ENCODE data around the gene LPIN3.
A peak's percentile ranks its signal among the peaks of the same experiment; 100 is the strongest.

The LPIN3 gene

DNA sequence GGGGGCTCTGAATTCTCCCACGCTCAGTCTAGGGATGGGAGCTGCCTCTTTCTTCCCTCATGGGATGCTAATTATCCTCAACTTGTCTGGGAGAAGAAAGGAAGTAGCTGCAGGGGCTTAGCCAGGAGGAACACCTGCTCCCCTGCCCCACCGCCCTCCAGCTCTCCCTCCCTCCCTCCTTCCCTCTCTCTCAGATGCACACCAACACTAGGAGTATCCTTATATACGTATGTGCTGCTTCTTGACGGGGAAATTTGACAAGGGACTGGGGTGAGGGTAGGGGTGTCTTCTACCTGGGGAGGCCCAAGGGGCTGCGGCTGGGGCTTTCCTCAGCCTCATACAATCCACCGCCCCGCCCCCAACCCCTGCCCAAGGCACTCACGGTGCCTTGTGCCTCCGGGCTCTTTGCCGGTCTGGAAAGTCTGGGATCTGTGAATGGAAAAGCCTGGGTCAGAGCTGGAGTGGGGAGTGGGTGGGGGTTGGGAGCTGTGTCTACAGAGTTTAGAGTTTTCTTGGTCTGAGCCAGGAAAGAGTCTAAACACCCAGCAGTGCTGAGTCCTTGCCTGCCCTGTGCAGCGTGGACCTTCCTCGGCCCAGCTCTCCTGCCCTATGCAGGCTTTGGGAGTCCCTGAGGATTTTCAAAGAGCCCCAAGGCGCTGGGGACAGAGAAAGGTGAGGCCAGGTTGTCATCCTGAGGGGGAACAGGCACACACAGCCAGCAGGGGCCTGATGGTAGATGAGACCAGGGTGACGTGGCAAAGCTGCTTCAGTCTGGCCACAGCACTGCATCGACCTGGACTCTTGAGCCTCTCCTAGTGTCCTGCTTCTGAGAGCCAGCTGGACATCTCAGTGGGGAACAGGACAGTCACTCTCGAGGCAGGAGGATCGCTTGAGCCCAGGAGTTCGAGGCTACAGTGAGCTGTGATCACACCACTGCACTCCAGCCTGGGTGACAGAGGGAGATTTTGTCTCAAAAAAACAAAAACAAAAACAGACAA is 55.3 kb downstream of the LPIN3 start:
- peak in 2 of 3 experiments; percentile 51 to 67 for DNase-seq

DNA sequence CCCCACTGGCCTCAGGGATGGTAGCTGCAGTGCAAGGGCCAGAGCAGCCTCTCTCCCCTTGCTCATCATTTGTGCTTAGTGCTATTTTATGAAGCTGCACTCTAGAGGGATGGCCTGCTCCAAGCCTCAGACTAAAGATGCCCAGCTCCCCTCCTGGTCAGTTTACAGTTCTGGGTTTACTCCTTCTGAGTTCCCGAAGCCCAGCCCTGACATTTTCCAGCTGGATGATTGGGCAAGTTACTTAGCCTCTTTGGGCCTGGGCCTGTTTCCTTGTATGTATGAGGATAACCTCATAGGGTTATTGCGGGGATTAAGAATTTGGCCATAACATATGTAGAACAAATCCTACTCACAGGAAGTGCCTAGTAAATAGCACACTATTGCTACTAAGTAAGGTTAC is 57.8 kb downstream of the LPIN3 start:
- DNase-seq = no peak

DNA sequence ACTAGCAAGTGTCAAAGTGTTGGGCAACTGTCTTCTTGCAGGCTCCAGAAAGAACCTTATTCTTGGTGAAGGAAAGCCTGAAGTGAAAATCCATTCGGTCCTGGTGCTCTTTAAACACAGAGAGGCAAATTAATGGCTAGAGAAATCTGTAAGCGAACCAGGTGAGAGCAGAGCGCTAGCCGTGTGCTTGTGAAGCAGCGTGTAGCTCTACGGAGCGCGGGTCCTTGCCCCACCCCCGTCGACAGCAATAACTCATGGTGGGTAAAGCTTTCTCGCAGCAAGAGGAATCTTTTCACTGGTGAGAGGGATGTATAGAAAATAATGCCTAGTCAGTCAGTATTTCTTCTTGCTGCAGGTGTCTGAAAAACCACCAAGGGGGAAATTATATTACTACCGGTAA is 63.0 kb downstream of the LPIN3 start:
- DNase-seq = peak in 1 of 3 experiments; percentile 19

DNA sequence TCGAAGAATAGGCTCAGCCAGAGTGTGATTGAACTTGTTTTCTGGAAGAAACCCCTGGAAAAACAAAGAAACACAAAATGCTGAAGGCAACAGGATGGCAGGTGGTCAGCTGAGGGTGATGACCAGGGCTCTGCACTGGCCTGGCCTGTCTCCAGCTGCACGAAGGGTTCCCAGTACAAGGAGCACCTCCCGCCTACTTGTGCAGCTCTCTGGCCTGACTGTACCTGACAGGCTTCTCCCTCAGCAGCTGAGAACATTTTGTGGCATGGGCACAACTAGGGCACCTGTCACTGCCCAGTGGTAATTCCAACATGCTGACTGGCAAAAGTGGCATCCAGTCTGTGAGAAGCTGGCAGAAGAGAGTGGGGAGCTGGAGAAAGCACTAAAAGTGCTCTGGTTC is 64.8 kb downstream of the LPIN3 start:
- no peak for DNase-seq

DNA sequence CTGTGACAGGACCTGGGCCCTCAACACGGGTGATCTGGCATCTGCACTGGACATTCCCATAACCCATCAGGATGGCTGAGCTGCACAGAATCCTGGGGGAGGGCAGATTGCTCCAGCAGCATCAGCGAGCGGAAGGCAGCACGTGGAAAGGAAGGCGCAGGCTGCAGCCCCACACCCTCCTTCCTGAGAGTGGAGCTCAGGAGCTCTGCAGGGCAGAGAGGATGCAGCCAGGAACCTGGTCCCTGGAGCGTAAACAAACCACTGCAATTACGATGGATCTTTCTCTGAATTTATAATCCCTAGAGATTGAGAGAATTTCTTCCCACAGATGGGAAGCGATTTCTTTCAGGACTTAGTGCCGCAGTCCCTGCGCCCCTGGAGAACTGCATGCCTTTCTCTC is 65.7 kb downstream of the LPIN3 start:
- DNase-seq = no peak

DNA sequence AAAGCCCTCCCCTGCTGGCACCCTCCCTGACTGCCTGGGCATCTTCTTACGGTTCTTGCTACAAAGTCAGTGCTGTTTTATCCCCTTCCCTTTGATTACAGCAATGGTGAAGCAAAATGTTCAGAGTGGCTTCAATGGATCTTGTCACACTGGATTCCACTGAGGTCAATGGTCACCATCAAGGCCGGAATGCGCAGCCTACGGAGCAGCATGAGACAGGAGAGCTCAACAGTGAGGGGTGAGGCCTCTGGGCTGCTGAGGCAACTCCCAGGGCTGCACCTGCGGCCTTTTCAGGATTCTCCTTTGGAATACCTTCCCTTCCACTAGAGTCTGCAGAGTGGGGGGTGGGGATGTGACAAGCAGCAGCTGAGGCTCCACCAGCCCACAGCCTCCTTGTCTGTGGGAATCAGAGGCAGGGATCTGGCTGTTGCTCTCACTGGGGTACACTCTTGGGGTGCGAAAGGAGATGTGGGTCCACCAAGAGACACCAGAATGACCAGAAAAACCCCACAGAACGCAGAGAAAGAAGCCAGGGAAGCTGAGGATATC is 66.3 kb downstream of the LPIN3 start:
- no peak for DNase-seq

DNA sequence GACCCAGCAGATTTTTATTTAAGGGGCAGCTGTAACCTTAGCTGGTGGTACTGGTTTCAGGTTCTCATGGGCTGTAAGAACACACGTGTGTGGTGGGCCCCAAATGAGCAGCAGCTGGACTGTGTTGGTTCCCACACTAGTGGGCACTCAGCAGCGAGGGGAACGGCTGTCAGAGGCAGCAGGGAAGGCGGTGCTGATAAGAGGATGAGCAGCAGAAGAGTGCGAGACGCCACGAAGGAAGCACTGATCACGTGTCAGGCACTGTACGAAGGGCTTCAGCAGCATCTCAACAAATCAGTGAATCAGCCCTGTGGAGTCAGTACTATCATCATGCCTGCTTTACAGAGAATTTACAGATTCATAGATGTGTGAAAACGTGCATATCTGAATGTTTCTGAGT is 67.0 kb downstream of the LPIN3 start:
- no peak for DNase-seq

DNA sequence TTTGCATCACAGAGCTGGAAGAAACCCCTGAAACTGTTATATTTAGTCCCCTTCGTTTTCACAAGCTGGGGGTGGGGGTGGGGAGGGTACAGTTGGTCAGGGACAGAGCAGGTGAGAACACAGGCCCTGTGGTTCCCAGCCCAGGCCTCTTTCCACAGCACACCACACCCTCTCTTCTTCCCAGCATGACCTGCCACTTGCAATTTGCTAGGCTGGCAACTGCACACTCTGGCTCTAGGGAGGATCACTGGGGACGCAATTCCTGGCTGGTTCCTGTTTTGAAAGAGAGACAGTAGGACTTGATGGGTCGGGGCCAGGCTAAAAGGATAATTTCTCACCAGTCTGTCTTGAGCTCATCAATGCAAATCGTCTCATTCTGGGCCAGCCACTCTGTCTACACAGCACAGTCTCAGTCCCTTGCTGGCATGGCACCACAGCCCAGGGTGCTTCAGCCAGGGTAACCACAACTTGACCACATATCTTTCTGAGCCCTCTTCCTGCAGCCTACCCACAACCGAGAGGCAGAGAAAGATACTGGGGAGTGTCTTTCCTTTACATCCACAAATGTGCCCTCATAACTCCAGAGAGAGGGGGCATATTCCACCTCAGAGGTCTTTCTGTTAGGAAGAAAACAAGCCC is 67.7 kb downstream of the LPIN3 start:
- DNase-seq = peak in 1 of 3 experiments; percentile 24

DNA sequence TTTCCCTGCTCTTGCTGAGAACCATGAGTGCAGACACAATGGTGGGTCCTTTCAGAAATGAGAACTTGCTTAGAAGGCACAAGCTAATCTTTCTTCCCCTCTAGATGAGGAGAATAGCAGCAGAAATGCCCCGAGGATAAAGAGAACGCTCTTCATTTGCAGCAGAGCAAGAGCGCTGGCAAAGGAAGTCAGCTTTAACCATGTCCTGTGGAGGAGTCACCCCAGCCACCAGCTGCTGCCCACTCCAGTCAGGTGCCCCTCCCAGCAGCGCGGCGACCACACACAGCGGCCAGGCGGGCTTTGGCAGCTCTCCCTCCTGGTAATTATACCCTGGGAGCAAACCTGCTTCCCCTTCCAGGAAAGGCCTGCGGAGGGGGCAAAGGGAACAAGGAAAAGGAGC is 68.4 kb downstream of the LPIN3 start:
- peak in 2 of 3 experiments; percentile 82 to 94 for DNase-seq

Measured in NCI-H1417 (cell line).